DLD1 (cell line): ENCODE data around the gene LTN1.
"Not testable (repeated sequence)": the region's sequence is repeated elsewhere in the genome, so short reads cannot be mapped to it uniquely, and the experiment has no call there.

Experiments
- in situ Hi-C: cut with HindIII; loops from 2 replicates; pipeline ENCODE4 v1.10.0; 2017; ENCODE audit warnings: low sequenced_read_pairs

Gene LTN1

GRCh38 chr21:28991861-28992525 lies 684 bp downstream of the LTN1 start:
- in situ Hi-C loops, result no loop called here

GRCh38 chr21:28988146-28988545 lies 4.5 kb downstream of the LTN1 start:
- in situ Hi-C loops, result not testable (repeated sequence)

GRCh38 chr21:28986677-28987076 lies 6.0 kb downstream of the LTN1 start:
- in situ Hi-C loops, result no loop called here

GRCh38 chr21:28982637-28983036 lies 10.0 kb downstream of the LTN1 start:
- in situ Hi-C loops, result no loop called here

- in situ Hi-C loops, result no loop called here
These were observed 13.6 kb downstream of the LTN1 start for GRCh38 chr21:28979092-28979491.

GRCh38 chr21:28975397-28975796 lies 17.3 kb downstream of the LTN1 start:
- in situ Hi-C loops, result no loop called here

- in situ Hi-C loops, result no loop called here
These were observed 18.0 kb downstream of the LTN1 start for GRCh38 chr21:28974531-28975227.

- in situ Hi-C loops, result no loop called here
These were observed 20.3 kb downstream of the LTN1 start for GRCh38 chr21:28972398-28972797.

GRCh38 chr21:28971171-28971570 lies 21.5 kb downstream of the LTN1 start:
- in situ Hi-C loops, result no loop called here

GRCh38 chr21:28963831-28964230 lies 28.8 kb downstream of the LTN1 start:
- in situ Hi-C loops, result no loop called here

- in situ Hi-C loops, result no loop called here
These were observed 30.2 kb downstream of the LTN1 start for GRCh38 chr21:28962465-28962864.

- in situ Hi-C loops, result no loop called here
These were observed 30.8 kb downstream of the LTN1 start for GRCh38 chr21:28961927-28962326.

GRCh38 chr21:28960245-28960644 lies 32.4 kb downstream of the LTN1 start:
- in situ Hi-C loops, result no loop called here

GRCh38 chr21:28959367-28960099 lies 33.1 kb downstream of the LTN1 start:
- in situ Hi-C loops, result no loop called here

- in situ Hi-C loops, result no loop called here
These were observed 39.4 kb downstream of the LTN1 start for GRCh38 chr21:28953247-28953646.

GRCh38 chr21:28952686-28953085 lies 40.0 kb downstream of the LTN1 start:
- in situ Hi-C loops, result no loop called here

GRCh38 chr21:28949318-28949717 lies 43.4 kb downstream of the LTN1 start:
- in situ Hi-C loops, result no loop called here

GRCh38 chr21:28944296-28944695 lies 48.4 kb downstream of the LTN1 start:
- in situ Hi-C loops, result no loop called here

- in situ Hi-C loops, result no loop called here
These were observed 49.0 kb downstream of the LTN1 start for GRCh38 chr21:28943631-28944030.

GRCh38 chr21:28938726-28939125 lies 54.0 kb downstream of the LTN1 start:
- in situ Hi-C loops, result no loop called here

- in situ Hi-C loops, result no loop called here
These were observed 54.9 kb downstream of the LTN1 start for GRCh38 chr21:28937737-28938136.

- in situ Hi-C loops, result no loop called here
These were observed 56.0 kb downstream of the LTN1 start for GRCh38 chr21:28936721-28937120.
